ENCODE results near the gene IFI6. TPM values are rescaled to one million over a fixed set of nuclear protein-coding genes. Genes with fewer than 3 reads are reported as not detected.

Gene IFI6
- total and polyA plus RNA-seq, 2 of the 8 experiments (the other 6 are each of a cell fraction or from before 2014, with no cell fraction given), result 6.1 to 13.2 TPM

DNA sequence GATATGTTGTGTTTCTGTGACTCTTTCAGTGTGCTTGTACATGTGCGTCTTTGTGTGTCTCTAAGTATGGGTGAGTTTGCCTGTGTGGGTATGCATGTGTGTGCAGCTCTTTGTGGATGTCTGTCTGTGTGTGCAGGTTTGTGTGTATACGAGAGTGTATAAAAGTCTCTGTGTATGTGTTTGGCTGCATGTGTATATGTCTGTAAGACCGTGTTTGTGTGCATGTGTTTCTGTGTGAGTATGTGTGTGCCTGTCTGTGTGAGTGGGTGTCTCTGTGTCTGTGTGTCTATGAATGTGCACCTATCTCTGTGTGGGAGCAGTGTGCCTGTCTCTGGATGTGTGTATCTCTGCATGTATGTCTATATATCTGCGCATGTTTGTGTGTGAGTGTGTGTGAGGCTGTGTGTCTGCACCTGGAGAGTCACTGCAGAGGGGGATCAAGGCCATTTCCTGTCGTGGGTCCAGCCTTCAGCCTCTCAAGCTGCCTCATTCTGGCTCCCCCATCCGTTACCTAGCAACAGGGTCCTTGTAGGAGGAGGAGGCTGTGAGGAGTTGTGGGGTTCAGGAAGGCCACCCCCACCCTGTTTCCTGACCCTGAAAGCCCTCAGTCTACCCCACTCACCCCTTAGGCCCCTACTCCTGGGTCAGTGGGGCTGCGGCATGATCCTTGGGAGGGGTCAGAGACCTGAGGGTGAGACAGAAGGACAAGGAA is 47.4 kb downstream of the IFI6 start (continued):
- TF ChIP-seq YY1 (IDR thresholded peaks at IDR 0.05; ENCODE audit: low read depth, low read length) (no peak), POLR2A (IDR thresholded peaks at IDR 0.05; ENCODE audit: control extremely low read depth in 1 of 2, low read depth in 2 of 2, low read length in 2 of 2) (no peak)
- TF ChIP-seq, protein P1, sequence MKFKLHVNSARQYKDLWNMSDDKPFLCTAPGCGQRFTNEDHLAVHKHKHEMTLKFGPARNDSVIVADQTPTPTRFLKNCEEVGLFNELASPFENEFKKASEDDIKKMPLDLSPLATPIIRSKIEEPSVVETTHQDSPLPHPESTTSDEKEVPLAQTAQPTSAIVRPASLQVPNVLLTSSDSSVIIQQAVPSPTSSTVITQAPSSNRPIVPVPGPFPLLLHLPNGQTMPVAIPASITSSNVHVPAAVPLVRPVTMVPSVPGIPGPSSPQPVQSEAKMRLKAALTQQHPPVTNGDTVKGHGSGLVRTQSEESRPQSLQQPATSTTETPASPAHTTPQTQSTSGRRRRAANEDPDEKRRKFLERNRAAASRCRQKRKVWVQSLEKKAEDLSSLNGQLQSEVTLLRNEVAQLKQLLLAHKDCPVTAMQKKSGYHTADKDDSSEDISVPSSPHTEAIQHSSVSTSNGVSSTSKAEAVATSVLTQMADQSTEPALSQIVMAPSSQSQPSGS (IDR thresholded peaks at IDR 0.05; ENCODE audit: low read length), result no peak

Measured in H1 (cell line).